C4-2B (cell line): ENCODE measurements around the gene OPA3.

Experiments
- CTCF ChIP-seq: fragments of 450-650 bp; conservative IDR thresholded peaks from 2 replicates; pipeline ENCODE4 v1.5.1; 2017; ENCODE audit warnings: mild to moderate bottlenecking
- ZFX ChIP-seq: fragments of 450-650 bp; IDR thresholded peaks from 2 replicates; pipeline ENCODE4 v1.6.1; 2017

- TF ChIP-seq CTCF: no peak
- TF ChIP-seq ZFX: no peak
These were observed 17.0 kb downstream of the OPA3 start for GRCh38 chr19:45567609-45568008.
